Ascending aorta (tissue), 2 donors: ENCODE results near the gene TMEM179. TPM values are rescaled to one million over a fixed set of nuclear protein-coding genes. Genes with fewer than 3 reads are reported as not detected.

Experiments used
- DNase-seq, 2 donors: peaks; one replicate each; pipeline ENCODE4 v3.0.0-alpha.2; 2019; ENCODE audit warnings: low spot score in 2 of 2
- H3K27ac ChIP-seq, 2 donors: fragments of 200-600 bp; sonication (generic); one replicate each; pipeline ENCODE4 v1.5.1; 2016 to 2017; ENCODE audit warnings: mild to moderate bottlenecking in 1 of 2
- H3K27me3 ChIP-seq: fragments of 200-600 bp; sonication (generic); one replicate; pipeline ENCODE4 v1.5.1; 2017
- H3K36me3 ChIP-seq, 2 donors: fragments of 200-600 bp; sonication (generic); one replicate each; pipeline ENCODE4 v1.5.1; 2016
- H3K4me1 ChIP-seq, 2 donors: fragments of 200-600 bp; sonication (generic); one replicate each; pipeline ENCODE4 v1.5.1; 2016 to 2017; ENCODE audit warnings: mild to moderate bottlenecking in 1 of 2
- H3K4me3 ChIP-seq, 2 donors: fragments of 200-600 bp; sonication (generic); one replicate each; pipeline ENCODE4 v1.5.1; 2016 to 2017; ENCODE audit warnings: mild to moderate bottlenecking in 1 of 2
- H3K9me3 ChIP-seq, 2 donors: fragments of 200-600 bp; sonication (generic); one replicate each; pipeline ENCODE4 v1.5.1; 2016
- CTCF ChIP-seq, 3 experiments: fragments of 200-600 bp in 2 of 3; fragments of 450-650 bp in 1 of 3; sonication (generic) in 2 of 3; IDR thresholded peaks; one replicate each; pipeline ENCODE4 v1.5.1; 2016 to 2019; ENCODE audit warnings: antibody characterized with exemption in 3 of 3, mild to moderate bottlenecking in 1 of 3, moderate library complexity in 1 of 3
- intact Hi-C: fragments of 100-400 bp; cut with DNase I; formaldehyde crosslinking; loops from one replicate; pipeline ENCODE4 v1.15.1; 2023
- total RNA-seq: library from RNA; depleted of rRNA; stranded (reverse); fragments of >200 nt; gene quantifications from one replicate; pipeline ENCODE4 v1.1.0, GENCODE V29; 2016

The TMEM179 gene
- total RNA-seq, 1 donor from 2014 or later, result not detected

GRCh38 chr14:104591506-104592291 is 12.9 kb downstream of the TMEM179 start:
- TF ChIP-seq CTCF (IDR thresholded peaks at IDR 0.05), result no peak
- no peak for DNase-seq
- H3K27ac ChIP-seq, result no peak overlapping the region
- H3K36me3 ChIP-seq, result no peaks in the 10 kb centered on the region
- H3K4me1 ChIP-seq, result peaks cover under 1 to 3% of the 10 kb centered on the region in 2 donors
- intact Hi-C loops, result no loop called here
- no peaks in the 10 kb centered on the region for H3K9me3 ChIP-seq
- H3K27me3 ChIP-seq, result no peaks in the 10 kb centered on the region
- no peak overlapping the region for H3K4me3 ChIP-seq

- Histone ChIP-seq H3K9me3 (no peaks in the 10 kb centered on the region), H3K4me3 (no peak overlapping the region), H3K4me1 (peaks cover 2 to 7% of the 10 kb centered on the region in 2 donors), H3K27me3 (no peaks in the 10 kb centered on the region), H3K27ac (no peak overlapping the region), H3K36me3 (no peaks in the 10 kb centered on the region)
- DNase-seq, result no peak
- intact Hi-C loops, result no loop called here
- TF ChIP-seq CTCF (IDR thresholded peaks at IDR 0.05), result no peak
Observed at GRCh38 chr14:104591031-104591430, 13.5 kb downstream of the TMEM179 start.

GRCh38 chr14:104590240-104590965 is 14.2 kb downstream of the TMEM179 start:
- Histone ChIP-seq H3K27ac (no peak overlapping the region), H3K4me3 (no peak overlapping the region), H3K4me1 (peaks cover 2 to 7% of the 10 kb centered on the region in 2 donors), H3K9me3 (no peaks in the 10 kb centered on the region), H3K36me3 (no peaks in the 10 kb centered on the region), H3K27me3 (no peaks in the 10 kb centered on the region)
- intact Hi-C loops, result no loop called here
- no peak for DNase-seq
- no peak for TF ChIP-seq CTCF (IDR thresholded peaks at IDR 0.05)

DNA sequence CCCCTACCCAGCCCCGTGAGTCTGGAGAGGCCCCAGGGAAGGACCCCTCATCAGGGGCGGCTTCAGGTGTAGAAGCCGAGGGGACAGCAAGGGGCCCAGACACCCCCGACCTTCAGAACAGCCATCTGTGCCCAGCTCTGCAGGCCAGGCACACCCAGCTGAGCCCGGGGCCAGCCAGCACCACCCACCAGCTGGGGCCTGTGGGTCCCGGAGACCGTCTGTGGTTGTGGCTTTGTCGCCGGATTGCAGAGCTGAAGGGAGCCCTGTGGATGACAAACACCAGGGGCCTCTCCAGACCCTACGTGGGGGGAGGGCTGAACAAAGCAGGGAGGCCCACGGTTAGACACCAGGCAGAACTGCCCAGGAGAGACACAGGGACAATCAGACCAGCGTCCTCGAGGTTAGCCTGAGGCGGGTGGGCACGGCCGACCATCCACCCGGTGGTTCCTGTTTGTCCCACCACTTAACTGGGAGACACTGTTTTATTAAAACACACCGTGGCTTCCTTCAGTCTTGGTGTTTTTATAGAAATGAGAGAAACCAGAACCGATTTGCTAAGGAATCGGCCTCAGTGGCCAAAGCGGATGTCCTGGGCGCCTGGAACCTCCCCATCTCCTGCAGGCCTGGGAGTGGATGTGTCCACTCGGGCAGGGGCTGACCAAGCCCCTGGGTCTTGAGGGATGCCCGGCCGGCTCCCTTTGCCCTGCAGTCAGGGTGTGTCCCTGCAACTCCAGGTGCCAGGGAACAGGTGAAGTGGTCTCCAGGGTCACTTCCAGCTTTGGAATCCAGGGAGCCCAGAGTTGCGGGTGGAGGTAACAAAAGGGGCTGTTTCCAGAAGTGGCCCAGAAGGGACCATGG is 15.0 kb downstream of the TMEM179 start:
- Histone ChIP-seq H3K27me3 (no peaks in the 10 kb centered on the region), H3K27ac (no peak overlapping the region), H3K4me3 (no peak overlapping the region)

More for the DNA sequence above, 15.0 kb downstream of the TMEM179 start:
- no peak for TF ChIP-seq CTCF (IDR thresholded peaks at IDR 0.05)
- Histone ChIP-seq H3K36me3 (no peaks in the 10 kb centered on the region), H3K9me3 (no peaks in the 10 kb centered on the region), H3K4me1 (peaks cover 2 to 7% of the 10 kb centered on the region in 2 donors)
- no peak for DNase-seq
- intact Hi-C loops, result no loop called here
